Measurements from ENCODE around the gene EMC1.

Gene EMC1

DNA sequence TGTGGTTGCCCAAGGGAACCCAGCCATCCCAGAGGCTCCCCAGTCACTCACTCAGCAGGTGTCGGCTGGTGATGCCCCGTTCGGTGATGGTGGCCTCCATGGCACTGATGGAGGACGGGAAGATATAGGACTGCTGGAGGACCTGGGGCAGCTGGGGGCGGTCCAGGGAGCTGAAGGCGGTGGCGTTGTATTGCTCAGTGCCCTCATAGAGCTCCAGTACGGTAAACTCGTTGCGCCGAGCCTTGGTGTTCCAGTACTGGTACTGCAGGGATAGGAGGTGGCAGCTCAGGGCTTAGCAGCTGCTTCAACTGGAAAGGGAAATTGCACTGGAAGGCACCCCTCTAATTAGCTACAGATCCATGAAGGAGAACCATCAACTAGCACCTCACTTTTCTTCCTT, 28.8 kb downstream of the EMC1 start:
- TF ChIP-seq, protein P1, sequence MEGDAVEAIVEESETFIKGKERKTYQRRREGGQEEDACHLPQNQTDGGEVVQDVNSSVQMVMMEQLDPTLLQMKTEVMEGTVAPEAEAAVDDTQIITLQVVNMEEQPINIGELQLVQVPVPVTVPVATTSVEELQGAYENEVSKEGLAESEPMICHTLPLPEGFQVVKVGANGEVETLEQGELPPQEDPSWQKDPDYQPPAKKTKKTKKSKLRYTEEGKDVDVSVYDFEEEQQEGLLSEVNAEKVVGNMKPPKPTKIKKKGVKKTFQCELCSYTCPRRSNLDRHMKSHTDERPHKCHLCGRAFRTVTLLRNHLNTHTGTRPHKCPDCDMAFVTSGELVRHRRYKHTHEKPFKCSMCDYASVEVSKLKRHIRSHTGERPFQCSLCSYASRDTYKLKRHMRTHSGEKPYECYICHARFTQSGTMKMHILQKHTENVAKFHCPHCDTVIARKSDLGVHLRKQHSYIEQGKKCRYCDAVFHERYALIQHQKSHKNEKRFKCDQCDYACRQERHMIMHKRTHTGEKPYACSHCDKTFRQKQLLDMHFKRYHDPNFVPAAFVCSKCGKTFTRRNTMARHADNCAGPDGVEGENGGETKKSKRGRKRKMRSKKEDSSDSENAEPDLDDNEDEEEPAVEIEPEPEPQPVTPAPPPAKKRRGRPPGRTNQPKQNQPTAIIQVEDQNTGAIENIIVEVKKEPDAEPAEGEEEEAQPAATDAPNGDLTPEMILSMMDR (IDR thresholded peaks at IDR 0.05) = no peak

DNA sequence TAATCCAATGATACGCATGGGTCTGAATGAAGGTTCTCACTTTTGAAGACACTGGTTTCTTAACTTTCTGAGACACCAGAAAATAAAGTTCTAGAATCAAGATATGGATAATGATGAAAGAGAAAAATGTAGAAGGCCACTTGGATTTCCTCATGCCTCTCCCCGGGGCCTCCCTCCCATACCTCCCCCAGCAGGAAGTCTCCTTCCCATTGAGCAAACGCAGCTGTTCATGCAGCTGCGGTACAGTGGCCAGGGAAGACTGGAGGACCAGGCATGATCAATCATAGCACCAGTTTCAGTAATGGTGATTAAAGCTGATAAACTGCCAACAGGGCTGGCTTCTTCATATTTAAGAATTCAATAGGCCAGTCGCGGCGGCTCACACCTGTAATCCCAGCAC, 30.3 kb downstream of the EMC1 start:
- TF ChIP-seq, protein P1 (IDR thresholded peaks at IDR 0.05) = no peak

DNA sequence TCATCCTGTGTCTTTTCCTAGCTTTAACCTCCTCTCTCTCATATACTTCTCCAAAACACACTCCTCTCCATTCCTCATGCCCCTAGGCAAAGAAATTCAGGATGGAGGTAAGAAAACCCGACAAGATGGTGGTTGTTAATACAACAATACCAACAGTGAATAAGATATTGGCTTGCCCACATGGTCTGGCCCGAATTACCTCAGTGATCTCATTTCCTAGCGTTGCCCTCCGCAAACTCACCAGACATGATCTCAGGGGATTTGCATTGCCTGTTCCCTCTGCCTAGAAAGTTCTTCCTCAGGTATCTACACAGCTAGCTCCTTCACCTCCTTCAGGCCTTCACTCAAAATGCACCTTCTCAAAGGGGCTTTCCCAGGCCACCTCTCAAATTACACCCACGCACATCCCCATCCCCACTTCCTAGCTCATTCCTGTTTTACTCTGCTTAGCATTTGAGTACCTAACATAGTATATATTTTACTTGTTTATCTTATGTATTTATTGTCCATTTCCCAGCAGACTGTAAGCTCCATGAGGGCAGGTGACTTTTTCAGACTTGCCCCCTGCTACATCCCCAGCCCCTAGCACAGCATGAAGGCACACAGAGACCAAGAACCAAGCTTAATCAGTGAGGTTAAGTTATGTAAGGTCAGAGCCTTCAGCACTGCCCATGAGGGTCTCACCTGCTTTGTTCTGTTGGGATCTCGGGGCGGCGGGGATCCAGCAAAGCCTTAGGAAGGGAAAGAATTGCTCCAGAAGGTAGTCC, 31.1 kb downstream of the EMC1 start:
- TF ChIP-seq, protein P1 (IDR thresholded peaks at IDR 0.05) = no peak

DNA sequence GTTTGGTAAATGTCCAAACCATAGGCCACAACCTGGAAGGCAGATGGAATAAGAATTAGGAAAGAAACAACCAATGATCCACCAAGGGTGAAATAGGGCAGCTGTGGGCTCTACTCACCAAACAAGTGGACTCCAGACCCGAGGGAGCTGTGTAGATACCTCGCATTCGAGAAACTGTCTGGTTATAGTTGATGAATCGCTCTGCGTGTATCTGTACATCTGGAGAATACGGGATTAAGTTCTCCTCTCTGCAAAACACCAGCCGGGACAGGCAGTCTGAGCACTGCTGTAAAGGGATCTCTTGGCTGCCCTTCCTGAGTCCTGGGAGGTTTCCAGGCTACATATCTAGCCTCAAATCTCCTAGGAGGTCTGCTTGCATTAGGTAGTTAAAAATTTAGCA, 31.9 kb downstream of the EMC1 start:
- TF ChIP-seq, protein P1 (IDR thresholded peaks at IDR 0.05) = no peak

DNA sequence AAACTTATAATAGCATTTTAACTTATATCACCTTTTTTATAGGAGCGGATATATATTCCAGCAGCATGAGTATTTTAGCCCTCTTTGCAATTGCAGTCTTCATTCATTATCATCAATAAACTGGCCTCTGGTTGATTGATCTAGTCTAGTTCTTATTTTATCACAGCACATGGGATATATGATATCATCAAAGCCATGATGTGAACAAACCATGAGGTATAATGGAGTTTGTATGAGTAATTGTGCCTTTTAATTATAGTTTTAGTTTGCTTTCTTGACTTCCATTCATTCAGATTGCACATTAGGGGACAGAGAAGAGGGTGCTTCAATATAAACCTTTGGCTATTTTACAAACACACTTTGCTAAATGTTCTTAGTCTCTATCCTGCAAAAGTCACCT, 37.7 kb downstream of the EMC1 start:
- TF ChIP-seq, protein P1 (IDR thresholded peaks at IDR 0.05) = no peak

DNA sequence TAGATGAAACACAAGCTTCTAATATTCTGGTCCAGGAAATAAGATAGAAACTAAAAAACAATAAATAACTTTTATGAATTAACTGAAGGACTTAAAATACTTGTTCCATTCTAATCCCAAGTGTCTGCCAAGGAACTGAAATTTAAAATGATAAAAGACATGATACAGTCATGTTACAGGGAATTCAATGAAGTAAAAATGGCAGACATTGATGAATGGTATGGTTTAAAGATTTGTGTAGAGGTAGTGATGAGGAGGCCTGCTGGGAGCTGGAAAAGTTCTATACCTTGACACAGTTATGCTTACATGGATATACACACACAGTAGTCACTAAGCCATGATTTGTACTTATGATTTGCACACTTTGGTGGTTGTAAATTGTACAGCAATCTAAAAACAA, 39.2 kb downstream of the EMC1 start:
- TF ChIP-seq, protein P1 (IDR thresholded peaks at IDR 0.05) = no peak

DNA sequence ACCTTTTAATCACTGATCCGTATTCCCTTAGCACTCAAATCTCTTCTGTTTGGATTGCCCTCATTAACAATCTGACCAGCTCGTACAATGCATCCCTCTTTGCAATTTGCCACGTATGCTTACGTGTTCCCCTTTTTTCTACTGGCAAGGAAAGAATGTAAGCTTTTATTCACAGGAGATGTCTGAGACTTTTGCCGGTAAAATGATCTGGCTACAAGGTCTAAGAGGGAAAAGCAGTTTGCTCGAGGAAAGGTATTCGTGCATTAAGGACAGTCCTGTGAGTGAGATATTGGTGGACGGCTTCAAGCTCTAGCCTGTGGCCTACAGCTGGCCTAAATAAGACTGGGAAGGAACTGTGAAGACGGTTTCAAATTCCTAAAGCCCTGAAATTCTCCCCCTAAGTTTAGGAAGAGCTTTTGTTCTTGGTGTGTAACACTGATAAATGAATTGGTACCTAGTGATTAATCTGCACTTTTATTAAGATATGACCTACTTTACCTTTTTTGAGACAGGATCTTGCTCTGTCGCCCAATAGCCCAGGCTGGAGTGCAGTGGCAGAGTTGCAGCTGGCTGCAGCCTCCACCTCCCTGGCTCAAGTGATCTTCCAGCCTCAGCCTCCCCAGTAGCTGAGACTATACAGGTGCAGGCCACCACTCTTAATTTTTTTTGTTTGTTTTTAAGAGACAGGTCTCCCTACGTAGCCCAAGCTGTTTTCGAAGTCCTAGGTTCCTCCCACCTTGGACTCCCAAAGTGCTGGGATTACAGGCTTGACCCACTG, 40.4 kb downstream of the EMC1 start:
- TF ChIP-seq, protein P1 (IDR thresholded peaks at IDR 0.05) = no peak
